Neural progenitor cell (in vitro differentiated cells): ENCODE data around the gene MRPL18. TPM values are rescaled to one million over a fixed set of nuclear protein-coding genes. Genes with fewer than 3 reads are reported as not detected.

Experiments used
- DNase-seq: peaks from one replicate; pipeline ENCODE4 v3.0.0-alpha.2; 2016; ENCODE audit warnings: low spot score
- H2AFZ ChIP-seq: fragments of 200-600 bp; sonication (generic); replicated peaks from 2 replicates; pipeline ENCODE4 v1.6.1; 2016; ENCODE audit warnings: antibody characterized with exemption
- H3F3A ChIP-seq: fragments of 200-600 bp; sonication (generic); 2 replicates; pipeline ENCODE4 v1.6.1; 2016; ENCODE audit warnings: antibody characterized with exemption, low read depth
- H3K27ac ChIP-seq: fragments of 200-600 bp; sonication (generic); 2 replicates; pipeline ENCODE4 v1.5.1; 2016; ENCODE audit warnings: mild to moderate bottlenecking
- H3K27me3 ChIP-seq: fragments of 200-600 bp; sonication (generic); 2 replicates; pipeline ENCODE4 v1.6.1; 2016; ENCODE audit warnings: mild to moderate bottlenecking, moderate library complexity
- H3K36me3 ChIP-seq: fragments of 200-600 bp; sonication (generic); 2 replicates; pipeline ENCODE4 v1.5.1; 2016
- H3K4me1 ChIP-seq: fragments of 200-600 bp; sonication (generic); 2 replicates; pipeline ENCODE4 v1.6.1; 2016; ENCODE audit warnings: mixed run types
- H3K4me2 ChIP-seq: fragments of 200-600 bp; sonication (generic); 2 replicates; pipeline ENCODE4 v1.6.1; 2016
- H3K4me3 ChIP-seq: fragments of 200-600 bp; sonication (generic); 2 replicates; pipeline ENCODE4 v1.5.1; 2016
- H3K79me2 ChIP-seq: fragments of 200-600 bp; sonication (generic); 2 replicates; pipeline ENCODE4 v1.6.1; 2016; ENCODE audit warnings: low read depth
- H3K9ac ChIP-seq: fragments of 200-600 bp; sonication (generic); 2 replicates; pipeline ENCODE4 v1.6.1; 2016
- H3K9me3 ChIP-seq: fragments of 200-600 bp; sonication (generic); 2 replicates; pipeline ENCODE4 v1.5.1; 2016; ENCODE audit warnings: low read depth
- H4K20me1 ChIP-seq: fragments of 200-600 bp; sonication (generic); 2 replicates; pipeline ENCODE4 v1.6.1; 2016; ENCODE audit warnings: low read depth
- H3K27ac Mint-ChIP-seq: 3 replicates; pipeline ENCODE4 v1.8.0; 2021; ENCODE audit warnings: mixed read lengths
- H3K27me3 Mint-ChIP-seq: 2 replicates; pipeline ENCODE4 v1.8.0; 2022; ENCODE audit warnings: low read depth, mild to moderate bottlenecking, inconsistent platforms, moderate library complexity, mixed read lengths; ENCODE audit not compliant: insufficient read depth
- H3K36me3 Mint-ChIP-seq: 3 replicates; pipeline ENCODE4 v1.8.0; 2021; ENCODE audit warnings: mixed read lengths
- H3K4me1 Mint-ChIP-seq: 3 replicates; pipeline ENCODE4 v1.8.0; 2021; ENCODE audit warnings: mixed read lengths
- H3K4me3 Mint-ChIP-seq: 3 replicates; pipeline ENCODE4 v1.8.0; 2021; ENCODE audit warnings: mild to moderate bottlenecking, moderate library complexity, mixed read lengths
- H3K9me3 Mint-ChIP-seq: 3 replicates; pipeline ENCODE4 v1.8.0; 2020; ENCODE audit warnings: mixed read lengths
- EZH2 ChIP-seq: fragments of 200-600 bp; sonication (generic); IDR thresholded peaks from 2 replicates; pipeline ENCODE4 v1.6.1; 2017; ENCODE audit warnings: antibody characterized with exemption, mild to moderate bottlenecking, moderate library complexity
- EZH2phosphoT487 ChIP-seq: fragments of 200-600 bp; sonication (generic); IDR thresholded peaks from 2 replicates; pipeline ENCODE4 v1.6.1; 2017; ENCODE audit warnings: antibody characterized with exemption
- total RNA-seq: library from RNA; depleted of rRNA; stranded (reverse); fragments of >200 nt; gene quantifications from 2 replicates; pipeline ENCODE4 v1.2.3, GENCODE V29; 2015; ENCODE audit warnings: low replicate concordance
- TF ChIP-seq, protein P1 (sequence below): fragments of 200-600 bp; sonication (generic); IDR thresholded peaks from 2 replicates; pipeline ENCODE4 v1.5.1; 2017; ENCODE audit warnings: antibody characterized with exemption, mild to moderate bottlenecking

The MRPL18 gene
- total RNA-seq = 64.5 and 69.1 TPM in 2 replicates

DNA sequence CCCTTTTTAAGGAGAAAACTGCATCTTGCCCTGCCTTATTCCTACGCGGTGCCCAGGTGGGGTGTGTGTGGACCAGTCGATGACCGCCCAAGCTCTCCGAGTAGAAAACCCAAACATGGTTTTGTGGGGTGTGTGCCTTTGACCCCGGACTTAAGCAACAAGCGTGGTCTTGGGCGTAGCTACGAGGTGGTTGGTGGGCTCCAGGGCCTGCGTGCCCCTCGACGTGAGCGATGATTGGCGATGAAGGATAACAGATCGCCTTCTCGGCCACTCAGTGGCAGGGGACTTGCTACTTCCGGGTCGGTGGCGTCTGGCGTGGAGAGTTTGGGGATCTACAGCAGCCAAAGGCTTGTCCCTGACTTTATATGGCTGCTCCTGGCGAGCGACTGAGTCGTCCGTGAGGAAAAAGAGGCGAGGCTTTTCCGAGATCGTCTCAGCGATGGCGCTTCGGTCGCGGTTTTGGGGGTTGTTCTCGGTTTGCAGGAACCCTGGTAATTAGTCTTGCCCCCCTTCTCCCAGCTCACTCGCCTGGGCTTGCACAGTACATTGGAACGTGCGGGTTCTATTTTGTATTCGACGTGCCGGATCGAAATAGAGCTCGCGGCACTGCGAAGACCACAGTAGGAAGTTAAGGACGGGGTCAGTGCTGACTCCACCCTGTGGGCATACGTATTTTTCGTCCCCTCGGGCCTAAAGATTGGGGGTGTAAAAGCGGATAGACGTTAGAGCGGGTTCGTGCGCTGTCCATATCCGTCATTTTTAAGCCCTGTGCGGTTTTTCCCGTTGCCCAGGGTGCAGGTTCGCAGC lies at the start of gene MRPL18:
MRPL18 (plus strand) TSS at position 319 of the 807 bp plus-strand sequence; CDS start at position 440, 121 bp downstream.
- H3K4me3 Mint-ChIP-seq = peak within 1 kb of the TSS; percentile 97
- no peaks in the 10 kb centered on the region for H3K27me3 ChIP-seq
- H3K4me2 ChIP-seq = peak within 1 kb of the TSS; percentile 99
- peaks cover 39% of the 10 kb centered on the region for H3K4me1 Mint-ChIP-seq
- H3K4me1 ChIP-seq = peaks cover 22% of the 10 kb centered on the region
- H3F3A ChIP-seq = peaks cover 13% of the 10 kb centered on the region
- H3K79me2 ChIP-seq = peaks cover 85% of the 10 kb centered on the region
- peak within 1 kb of the TSS; percentile 97 for H3K9ac ChIP-seq
- no peaks in the 10 kb centered on the region for H3K9me3 ChIP-seq
- peaks cover 44% of the 10 kb centered on the region for H4K20me1 ChIP-seq
- H3K27ac Mint-ChIP-seq = peak within 1 kb of the TSS; percentile 98
- no peaks in the 10 kb centered on the region for H3K9me3 Mint-ChIP-seq
- H2AFZ ChIP-seq = peak within 1 kb of the TSS; percentile 83
- peak within 1 kb of the TSS; percentile 99 for H3K4me3 ChIP-seq
- H3K36me3 ChIP-seq = peaks cover 49% of the 10 kb centered on the region
- H3K36me3 Mint-ChIP-seq = peaks cover 33% of the 10 kb centered on the region
- peak within 1 kb of the TSS; percentile 76 for H3K27ac ChIP-seq
- no peaks in the 10 kb centered on the region for H3K27me3 Mint-ChIP-seq
- DNase-seq = peak; percentile 97
- TF ChIP-seq EZH2 (no peak), EZH2phosphoT487 (no peak)
- TF ChIP-seq, protein P1, sequence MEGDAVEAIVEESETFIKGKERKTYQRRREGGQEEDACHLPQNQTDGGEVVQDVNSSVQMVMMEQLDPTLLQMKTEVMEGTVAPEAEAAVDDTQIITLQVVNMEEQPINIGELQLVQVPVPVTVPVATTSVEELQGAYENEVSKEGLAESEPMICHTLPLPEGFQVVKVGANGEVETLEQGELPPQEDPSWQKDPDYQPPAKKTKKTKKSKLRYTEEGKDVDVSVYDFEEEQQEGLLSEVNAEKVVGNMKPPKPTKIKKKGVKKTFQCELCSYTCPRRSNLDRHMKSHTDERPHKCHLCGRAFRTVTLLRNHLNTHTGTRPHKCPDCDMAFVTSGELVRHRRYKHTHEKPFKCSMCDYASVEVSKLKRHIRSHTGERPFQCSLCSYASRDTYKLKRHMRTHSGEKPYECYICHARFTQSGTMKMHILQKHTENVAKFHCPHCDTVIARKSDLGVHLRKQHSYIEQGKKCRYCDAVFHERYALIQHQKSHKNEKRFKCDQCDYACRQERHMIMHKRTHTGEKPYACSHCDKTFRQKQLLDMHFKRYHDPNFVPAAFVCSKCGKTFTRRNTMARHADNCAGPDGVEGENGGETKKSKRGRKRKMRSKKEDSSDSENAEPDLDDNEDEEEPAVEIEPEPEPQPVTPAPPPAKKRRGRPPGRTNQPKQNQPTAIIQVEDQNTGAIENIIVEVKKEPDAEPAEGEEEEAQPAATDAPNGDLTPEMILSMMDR = no peak

DNA sequence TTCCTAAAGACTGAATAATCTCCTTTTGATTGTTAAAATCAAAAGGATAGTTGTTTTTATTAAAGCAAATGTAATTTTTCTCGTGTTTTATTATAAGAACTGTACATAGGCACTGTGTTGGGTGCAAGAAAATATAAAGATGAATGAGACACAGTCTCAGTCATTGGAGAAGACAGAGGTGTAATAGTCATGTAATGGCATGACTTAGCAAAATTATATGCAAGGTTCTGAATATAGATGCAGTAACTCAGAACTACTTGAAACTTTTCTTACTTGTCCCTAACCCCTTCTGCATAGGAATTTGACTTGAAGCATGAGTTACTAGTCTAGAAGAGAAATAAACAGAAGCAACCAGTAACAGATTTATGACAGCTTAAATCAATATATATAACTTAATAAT lies 48.1 kb upstream of the MRPL18 start:
- H3K9me3 Mint-ChIP-seq = no peaks in the 10 kb centered on the region
- Histone ChIP-seq H4K20me1 (peaks cover 83% of the 10 kb centered on the region), H3F3A (peaks cover 9% of the 10 kb centered on the region), H2AFZ (no peak overlapping the region), H3K4me2 (no peak overlapping the region), H3K4me3 (no peak overlapping the region), H3K36me3 (peaks cover 60% of the 10 kb centered on the region), H3K4me1 (no peaks in the 10 kb centered on the region), H3K79me2 (peaks cover 100% of the 10 kb centered on the region), H3K9ac (no peak overlapping the region), H3K27me3 (no peaks in the 10 kb centered on the region), H3K27ac (no peak overlapping the region), H3K9me3 (no peaks in the 10 kb centered on the region)
- no peak for DNase-seq
- no peaks in the 10 kb centered on the region for H3K27me3 Mint-ChIP-seq
- TF ChIP-seq, protein P1 = no peak
- TF ChIP-seq EZH2 (no peak), EZH2phosphoT487 (no peak)
- peaks cover 41% of the 10 kb centered on the region for H3K36me3 Mint-ChIP-seq
- no peak overlapping the region for H3K27ac Mint-ChIP-seq
- H3K4me1 Mint-ChIP-seq = no peaks in the 10 kb centered on the region
- no peak overlapping the region for H3K4me3 Mint-ChIP-seq

DNA sequence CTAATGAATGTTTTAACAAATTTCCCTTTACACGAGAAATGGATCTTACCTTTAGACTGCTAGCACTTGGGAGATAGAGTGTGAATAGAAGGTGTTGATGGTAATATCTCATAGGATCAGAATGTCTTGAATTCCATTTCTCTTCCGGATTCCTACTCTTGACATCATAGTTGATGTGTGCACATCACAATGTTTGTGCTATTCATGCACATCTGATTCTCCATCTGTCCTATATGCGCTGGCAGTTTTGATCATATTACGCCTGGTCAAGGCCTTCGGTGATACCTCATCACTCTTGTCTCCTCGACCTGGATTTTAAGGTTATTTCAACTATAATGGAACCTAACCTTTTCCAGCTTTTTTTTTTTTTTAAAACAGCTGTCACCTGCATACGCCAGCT lies 45.2 kb upstream of the MRPL18 start:
- Histone ChIP-seq H3K9me3 (no peaks in the 10 kb centered on the region), H3K27me3 (no peaks in the 10 kb centered on the region), H3K36me3 (peaks cover 58% of the 10 kb centered on the region), H3F3A (peaks cover 4% of the 10 kb centered on the region), H3K79me2 (peaks cover 94% of the 10 kb centered on the region), H3K4me3 (no peak overlapping the region), H3K27ac (no peak overlapping the region), H3K4me1 (no peaks in the 10 kb centered on the region), H3K4me2 (no peak overlapping the region), H3K9ac (no peak overlapping the region), H4K20me1 (peaks cover 62% of the 10 kb centered on the region), H2AFZ (no peak overlapping the region)
- no peak overlapping the region for H3K27ac Mint-ChIP-seq
- DNase-seq = no peak
- H3K36me3 Mint-ChIP-seq = peaks cover 49% of the 10 kb centered on the region
- H3K27me3 Mint-ChIP-seq = no peaks in the 10 kb centered on the region
- TF ChIP-seq EZH2phosphoT487 = no peak
- TF ChIP-seq, protein P1 = no peak
- no peak for TF ChIP-seq EZH2
- H3K4me1 Mint-ChIP-seq = no peaks in the 10 kb centered on the region
- no peak overlapping the region for H3K4me3 Mint-ChIP-seq
- H3K9me3 Mint-ChIP-seq = no peaks in the 10 kb centered on the region
